SK-N-SH (cell line): ENCODE data around the gene SUPT5H. TPM values are rescaled to one million over a fixed set of nuclear protein-coding genes. Genes with fewer than 3 reads are reported as not detected.

Experiments used
- CTCF ChIA-PET: fragments of 300-600, 350-600 bp; formaldehyde crosslinking; extraction: SDS; loops from one replicate; lab custom pipeline; 2021; lab: Yijun Ruan, JAX
- POLR2A ChIA-PET: fragments of 350-600 bp; sonication (Branson Sonifier 250); formaldehyde crosslinking; extraction: SDS; loops from one replicate; lab custom pipeline; 2020; ENCODE audit warnings: antibody characterized with exemption, inconsistent platforms; lab: Yijun Ruan, JAX
- DNase-seq: peaks from one replicate; pipeline ENCODE4 v3.0.0; 2012
- H2AFZ ChIP-seq: fragments of 200-600 bp; sonication (generic); 2 replicates; pipeline ENCODE4 v1.8.1; 2016; ENCODE audit warnings: antibody characterized with exemption, mild to moderate bottlenecking, low read depth
- H3F3A ChIP-seq: fragments of 200-600 bp; sonication (generic); replicated peaks from 2 replicates; pipeline ENCODE3; 2016; ENCODE audit warnings: antibody characterized with exemption, mild to moderate bottlenecking; ENCODE audit not compliant: insufficient read depth
- H3K27ac ChIP-seq, 2 experiments: fragments of 200-500 bp in 1 of 2; fragments of 200-600 bp in 1 of 2; sonication (Bioruptor generic) in 1 of 2; sonication (generic), shearing (Covaris generic) in 1 of 2; 2 replicates each; pipeline versions ENCODE4 v1.5.1 to v1.6.1; 2014 to 2016; ENCODE audit warnings: low read depth in 2 of 2, inconsistent platforms in 1 of 2, low read length in 1 of 2, mild to moderate bottlenecking in 1 of 2, mixed read lengths in 1 of 2
- H3K27me3 ChIP-seq: fragments of 200-600 bp; sonication (generic), shearing (Covaris generic); 2 replicates; pipeline ENCODE4 v1.6.1; 2016; ENCODE audit warnings: mixed run types; ENCODE audit not compliant: insufficient read depth
- H3K36me3 ChIP-seq, 2 experiments: fragments of 200-500 bp in 1 of 2; fragments of 200-600 bp in 1 of 2; sonication (Bioruptor generic) in 1 of 2; sonication (generic) in 1 of 2; replicated peaks in 1 of 2; 2 replicates each; pipeline versions ENCODE3 to v1.5.1; 2014 to 2016; ENCODE audit warnings: low read length in 1 of 2, mild to moderate bottlenecking in 1 of 2; ENCODE audit not compliant: insufficient read depth in 2 of 2, control insufficient read depth in 1 of 2
- H3K4me1 ChIP-seq, 2 experiments: fragments of 200-500 bp in 1 of 2; fragments of 200-600 bp in 1 of 2; sonication (Bioruptor generic) in 1 of 2; sonication (generic), shearing (Covaris generic) in 1 of 2; 2 replicates each; pipeline versions ENCODE4 v1.5.1 to v1.6.1; 2014 to 2016; ENCODE audit warnings: low read depth in 1 of 2, low read length in 1 of 2, mixed run types in 1 of 2; ENCODE audit not compliant: insufficient read depth in 2 of 2, control insufficient read depth in 1 of 2
- H3K4me2 ChIP-seq: fragments of 200-600 bp; sonication (generic), shearing (Covaris generic); 2 replicates; pipeline ENCODE4 v1.6.1; 2017; ENCODE audit warnings: mixed run types
- H3K4me3 ChIP-seq, 2 experiments: fragments of 200-500 bp in 1 of 2; fragments of 200-600 bp in 1 of 2; sonication (Bioruptor generic) in 1 of 2; sonication (generic), shearing (Covaris generic) in 1 of 2; 2 replicates each; pipeline versions ENCODE4 v1.5.1 to v1.8.1; 2014 to 2016; ENCODE audit warnings: low read depth in 2 of 2, inconsistent platforms in 1 of 2, low read length in 1 of 2, mild to moderate bottlenecking in 1 of 2, mixed read lengths in 1 of 2, moderate library complexity in 1 of 2
- H3K79me2 ChIP-seq: fragments of 200-600 bp; sonication (generic); 2 replicates; pipeline ENCODE4 v1.8.1; 2017; ENCODE audit warnings: mild to moderate bottlenecking; ENCODE audit not compliant: insufficient read depth
- H3K9ac ChIP-seq: fragments of 200-600 bp; sonication (generic); 2 replicates; pipeline ENCODE4 v1.6.1; 2017; ENCODE audit warnings: mixed run types
- H3K9me2 ChIP-seq: fragments of 200-600 bp; sonication (generic); 2 replicates; pipeline ENCODE4 v1.6.1; 2017; ENCODE audit warnings: mixed run types
- H3K9me3 ChIP-seq: fragments of 200-600 bp; sonication (generic); 2 replicates; pipeline ENCODE4 v1.6.1; 2017; ENCODE audit warnings: mixed run types, mild to moderate bottlenecking, moderate library complexity
- H4K20me1 ChIP-seq: fragments of 200-600 bp; sonication (generic); 2 replicates; pipeline ENCODE4 v1.6.1; 2017; ENCODE audit warnings: mild to moderate bottlenecking, mixed run types; ENCODE audit not compliant: insufficient read depth
- CHD2 ChIP-seq: fragments of 150-350 bp; IDR thresholded peaks from 2 replicates; pipeline ENCODE4 v1.6.1; 2018; ENCODE audit warnings: low read length; ENCODE audit not compliant: partially characterized antibody
- ELF1 ChIP-seq: IDR thresholded peaks from 2 replicates; pipeline ENCODE4 v1.4.0; 2012
- EZH2phosphoT487 ChIP-seq: fragments of 200-600 bp; sonication (generic); IDR thresholded peaks from 2 replicates; pipeline ENCODE4 v1.6.1; 2017; ENCODE audit warnings: low read depth, mixed run types, mild to moderate bottlenecking, antibody characterized with exemption, moderate library complexity, borderline replicate concordance
- FOSL2 ChIP-seq: IDR thresholded peaks from 2 replicates; pipeline ENCODE4 v1.4.0; 2012; ENCODE audit warnings: low read depth, mild to moderate bottlenecking, moderate library complexity, borderline replicate concordance
- FOXJ3 ChIP-seq: sonication (generic); formaldehyde crosslinking; IDR thresholded peaks from 2 replicates; pipeline ENCODE4 v1.5.1; 2020; ENCODE audit warnings: mild to moderate bottlenecking, missing genetic modification reagents
- GABPA ChIP-seq: IDR thresholded peaks from 2 replicates; pipeline ENCODE4 v1.4.0; 2012; ENCODE audit warnings: low read depth, mild to moderate bottlenecking
- GATA2 ChIP-seq: sonication (generic); formaldehyde crosslinking; IDR thresholded peaks from 2 replicates; pipeline ENCODE4 v1.5.0; 2020; ENCODE audit warnings: mild to moderate bottlenecking, missing genetic modification reagents
- JUND ChIP-seq: IDR thresholded peaks from 2 replicates; pipeline ENCODE4 v1.4.0; 2012
- MEF2A ChIP-seq: IDR thresholded peaks from 2 replicates; pipeline ENCODE4 v1.4.0; 2012; ENCODE audit warnings: low read depth, borderline replicate concordance
- NFIC ChIP-seq: IDR thresholded peaks from 2 replicates; pipeline ENCODE4 v1.4.0; 2012; ENCODE audit warnings: borderline replicate concordance
- NRF1 ChIP-seq: IDR thresholded peaks from 2 replicates; pipeline ENCODE4 v1.6.1; 2012; ENCODE audit warnings: low read depth, mild to moderate bottlenecking, low read length
- POLR2AphosphoS5 ChIP-seq: IDR thresholded peaks from 2 replicates; pipeline ENCODE4 v1.6.1; 2012; ENCODE audit warnings: low read depth, low read length
- RCOR1 ChIP-seq: fragments of 150-350 bp; IDR thresholded peaks from 2 replicates; pipeline ENCODE4 v1.6.1; 2017; ENCODE audit warnings: antibody characterized with exemption, low read length
- RXRA ChIP-seq: IDR thresholded peaks from 2 replicates; pipeline ENCODE4 v1.4.0; 2012; ENCODE audit warnings: low read depth, mild to moderate bottlenecking, borderline replicate concordance
- TAF1 ChIP-seq: IDR thresholded peaks from 2 replicates; pipeline ENCODE4 v1.6.1; 2012; ENCODE audit warnings: low read depth, mild to moderate bottlenecking, low read length, moderate library complexity, borderline replicate concordance
- TCF12 ChIP-seq: IDR thresholded peaks from 2 replicates; pipeline ENCODE4 v1.4.0; 2012
- WGBS: methylation state at CpG from one replicate; pipeline ENCODE4 v1.1.6; 2017; ENCODE audit warnings: low lambda C conversion rate; 5-methylcytosine and 5-hydroxymethylcytosine counted together
- polyA plus RNA-seq, 3 experiments: library from polyadenylated mRNA; depleted of rRNA; stranded (reverse); fragments of >200 nt; gene quantifications; 2 replicates each; pipeline ENCODE4 v1.2.3, GENCODE V29; 2012
- TF ChIP-seq, protein P1 (sequence below): fragments of 150-350 bp; IDR thresholded peaks from 2 replicates; pipeline ENCODE4 v1.6.1; 2017; ENCODE audit warnings: antibody characterized with exemption, low read length, low read depth, borderline replicate concordance
- TF ChIP-seq, protein P2 (sequence below): IDR thresholded peaks from 2 replicates; pipeline ENCODE4 v1.4.0; 2012; ENCODE audit warnings: low read depth
- TF ChIP-seq, protein P3 (sequence below): IDR thresholded peaks from 2 replicates; pipeline ENCODE4 v1.4.0; 2012; ENCODE audit warnings: low read depth, borderline replicate concordance

Gene SUPT5H
- polyA plus RNA-seq, 1 of the 3 experiments (the other 2 are of a cell fraction): 137 TPM

DNA sequence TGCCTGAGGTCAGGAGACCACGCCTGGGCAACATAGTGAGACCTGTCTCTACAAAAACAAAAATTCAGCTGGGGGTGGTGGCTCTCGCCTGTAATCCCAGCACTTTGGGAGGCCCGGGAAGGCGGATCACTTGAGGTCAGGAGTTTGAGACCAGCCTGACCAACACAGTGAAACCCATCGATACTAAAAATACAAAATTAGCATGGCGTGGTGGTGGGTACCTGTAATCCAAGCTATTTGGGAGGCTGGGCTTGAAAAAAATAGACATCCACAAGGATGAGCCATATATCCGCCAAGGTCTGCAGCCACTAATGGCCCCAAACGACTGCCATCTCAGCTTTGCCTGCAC, 12.7 kb upstream of the SUPT5H start:
- peaks cover 21 to 33% of the 10 kb centered on the region in 2 experiments for H3K36me3 ChIP-seq
- H3K4me3 ChIP-seq: no peak overlapping the region
- peak overlapping the region in 1 of 2 experiments; percentile 92; a peak in 1 of 4 replicates for H3K27ac ChIP-seq
- H3K9me3 ChIP-seq: no peaks in the 10 kb centered on the region
- CTCF ChIA-PET: interaction anchor here (0.9 to 1.2 kb wide), 5 partner anchors 8 to 36 kb away, joined by 3 to 4 read pairs (median 3); partner anchors contain the start of gene PLEKHG2
- no peaks in the 10 kb centered on the region for H3K27me3 ChIP-seq
- H3K9me2 ChIP-seq: no peaks in the 10 kb centered on the region
- no peak overlapping the region for H3K9ac ChIP-seq
- H4K20me1 ChIP-seq: peaks cover 14% of the 10 kb centered on the region
- H3K4me1 ChIP-seq: peaks cover 23 to 33% of the 10 kb centered on the region in 2 experiments; a peak in 3 of 4 replicates
- WGBS: 91% methylated on average over 8 of the region's 8 CpGs
- TF ChIP-seq RCOR1 (no peak), CHD2 (no peak), NFIC (no peak), POLR2AphosphoS5 (no peak), MEF2A (no peak), TAF1 (no peak), NRF1 (no peak), JUND (no peak), FOSL2 (no peak), RXRA (no peak)
- TF ChIP-seq, protein P1, sequence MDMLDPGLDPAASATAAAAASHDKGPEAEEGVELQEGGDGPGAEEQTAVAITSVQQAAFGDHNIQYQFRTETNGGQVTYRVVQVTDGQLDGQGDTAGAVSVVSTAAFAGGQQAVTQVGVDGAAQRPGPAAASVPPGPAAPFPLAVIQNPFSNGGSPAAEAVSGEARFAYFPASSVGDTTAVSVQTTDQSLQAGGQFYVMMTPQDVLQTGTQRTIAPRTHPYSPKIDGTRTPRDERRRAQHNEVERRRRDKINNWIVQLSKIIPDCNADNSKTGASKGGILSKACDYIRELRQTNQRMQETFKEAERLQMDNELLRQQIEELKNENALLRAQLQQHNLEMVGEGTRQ: no peak
- TF ChIP-seq, protein P2, sequence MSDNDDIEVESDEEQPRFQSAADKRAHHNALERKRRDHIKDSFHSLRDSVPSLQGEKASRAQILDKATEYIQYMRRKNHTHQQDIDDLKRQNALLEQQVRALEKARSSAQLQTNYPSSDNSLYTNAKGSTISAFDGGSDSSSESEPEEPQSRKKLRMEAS: no peak
- H3K4me2 ChIP-seq: no peak overlapping the region
- H2AFZ ChIP-seq: no peak overlapping the region
- DNase-seq: no peak
- peaks cover 25% of the 10 kb centered on the region for H3K79me2 ChIP-seq
- POLR2A ChIA-PET: interaction anchor here (0.6 to 0.9 kb wide), 2 partner anchors 19 to 21 kb away, joined by 3 to 5 read pairs; no protein-coding TSS in a partner anchor
- H3F3A ChIP-seq: peaks cover 67% of the 10 kb centered on the region

DNA sequence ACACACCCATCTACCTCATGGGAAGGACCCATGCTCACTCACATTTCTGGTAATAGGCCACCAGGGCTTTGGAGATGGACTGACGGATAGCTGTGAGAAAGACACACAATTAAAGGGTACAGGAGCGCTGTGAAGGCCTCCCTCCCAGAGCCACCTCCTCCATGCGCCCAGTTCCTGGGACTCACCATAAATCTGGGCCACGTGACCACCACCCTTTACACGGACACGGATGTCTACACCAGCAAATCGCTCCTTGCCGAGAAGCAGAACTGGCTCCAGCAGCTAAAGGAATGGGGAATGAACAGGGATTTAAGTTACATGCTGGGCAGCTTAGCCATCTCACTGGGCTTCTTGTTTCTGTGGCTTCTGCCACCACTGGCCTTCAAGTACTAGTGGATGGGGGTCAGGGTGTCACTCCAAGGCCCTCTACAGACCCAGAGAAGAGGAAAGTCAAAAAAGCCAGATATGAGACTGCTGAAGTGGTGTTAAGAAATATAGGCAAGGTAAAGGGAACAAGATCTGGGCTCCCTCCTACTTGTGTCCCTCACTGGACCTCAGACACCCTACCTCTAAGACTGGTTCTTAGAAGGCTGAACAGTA, 11.8 kb upstream of the SUPT5H start:
- WGBS: 89% methylated on average over 8 of the region's 8 CpGs
- POLR2A ChIA-PET: interaction anchor here (1.1 kb wide), 1 partner anchor 20 kb away, joined by 3 read pairs; no protein-coding TSS in a partner anchor
- peak overlapping the region; percentile 99; the same call in 1 of the 2 replicates for H3K4me2 ChIP-seq

More for the DNA sequence above, 11.8 kb upstream of the SUPT5H start:
- H3K4me3 ChIP-seq: no peak overlapping the region
- no peaks in the 10 kb centered on the region for H3K9me2 ChIP-seq
- CTCF ChIA-PET: interaction anchor here (0.8 to 3.4 kb wide), 7 partner anchors 14 to 238 kb away, joined by 3 to 18 read pairs (median 4); partner anchors contain the start of genes EID2B and PLEKHG2
- peak overlapping the region in 1 of 2 experiments; percentile 92; a peak in 2 of 4 replicates for H3K27ac ChIP-seq
- H3K36me3 ChIP-seq: peaks cover 21 to 33% of the 10 kb centered on the region in 2 experiments
- TF ChIP-seq TCF12: no peak
- TF ChIP-seq EZH2phosphoT487: no peak
- no peak for TF ChIP-seq ELF1
- TF ChIP-seq NFIC: no peak
- TF ChIP-seq, protein P3, sequence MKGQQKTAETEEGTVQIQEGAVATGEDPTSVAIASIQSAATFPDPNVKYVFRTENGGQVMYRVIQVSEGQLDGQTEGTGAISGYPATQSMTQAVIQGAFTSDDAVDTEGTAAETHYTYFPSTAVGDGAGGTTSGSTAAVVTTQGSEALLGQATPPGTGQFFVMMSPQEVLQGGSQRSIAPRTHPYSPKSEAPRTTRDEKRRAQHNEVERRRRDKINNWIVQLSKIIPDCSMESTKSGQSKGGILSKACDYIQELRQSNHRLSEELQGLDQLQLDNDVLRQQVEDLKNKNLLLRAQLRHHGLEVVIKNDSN: no peak
- TF ChIP-seq GABPA: no peak
- no peak for TF ChIP-seq GATA2 (CRISPR knock-in tag)
- TF ChIP-seq, protein P2: no peak
- TF ChIP-seq FOXJ3 (CRISPR knock-in tag): no peak
- H3K4me1 ChIP-seq: peaks cover 19 to 27% of the 10 kb centered on the region in 2 experiments; a peak in 3 of 4 replicates
- no peaks in the 10 kb centered on the region for H3K27me3 ChIP-seq
- no peak overlapping the region for H2AFZ ChIP-seq
- peaks cover 25% of the 10 kb centered on the region for H3K79me2 ChIP-seq
- H4K20me1 ChIP-seq: peaks cover 14% of the 10 kb centered on the region
- no peak for DNase-seq
- peak overlapping the region; percentile 99; the same call in 1 of the 2 replicates for H3K9ac ChIP-seq
- H3F3A ChIP-seq: peaks cover 61% of the 10 kb centered on the region
- no peaks in the 10 kb centered on the region for H3K9me3 ChIP-seq
